ENCODE data around the gene SRSF9.
"Not testable (repeated sequence)": the region's sequence is repeated elsewhere in the genome, so short reads cannot be mapped to it uniquely, and the experiment has no call there.

The SRSF9 gene

GRCh38 chr12:120481022-120481767, 11.6 kb upstream of the SRSF9 start:
- no peak for DNase-seq

- no peak for DNase-seq
These were observed 10.7 kb upstream of the SRSF9 start for GRCh38 chr12:120480211-120480610.

GRCh38 chr12:120479458-120479857, 9.9 kb upstream of the SRSF9 start:
- no peak for DNase-seq

GRCh38 chr12:120475643-120476042, 6.1 kb upstream of the SRSF9 start:
- DNase-seq: no peak

GRCh38 chr12:120474616-120474960, 5.0 kb upstream of the SRSF9 start:
- DNase-seq: no peak

GRCh38 chr12:120473807-120474615, 4.5 kb upstream of the SRSF9 start:
- DNase-seq: no peak

- DNase-seq: no peak
These were observed 3.0 kb upstream of the SRSF9 start for GRCh38 chr12:120472521-120472920.

- DNase-seq: peak in 1 of 2 experiments; percentile 69
These were observed 719 bp upstream of the SRSF9 start for GRCh38 chr12:120470150-120470784.

- peak in 1 of 2 experiments; percentile 58 for DNase-seq
These were observed 613 bp downstream of the SRSF9 start for GRCh38 chr12:120468821-120469449.

GRCh38 chr12:120468325-120468820, 1.2 kb downstream of the SRSF9 start:
- peak in 1 of 2 experiments; percentile 47 for DNase-seq

GRCh38 chr12:120467439-120467838, 2.1 kb downstream of the SRSF9 start:
- DNase-seq: no peak

- peak; percentile 32 to 52 for DNase-seq
These were observed 2.8 kb downstream of the SRSF9 start for GRCh38 chr12:120466560-120467315.

- no peak for DNase-seq
These were observed 3.8 kb downstream of the SRSF9 start for GRCh38 chr12:120465756-120466155.

- no peak for DNase-seq
These were observed 5.8 kb downstream of the SRSF9 start for GRCh38 chr12:120463712-120464111.

- no peak for DNase-seq
These were observed 7.4 kb downstream of the SRSF9 start for GRCh38 chr12:120462099-120462640.

- no peak for DNase-seq
These were observed 9.4 kb downstream of the SRSF9 start for GRCh38 chr12:120460157-120460556.

- DNase-seq: no peak
These were observed 12.4 kb downstream of the SRSF9 start for GRCh38 chr12:120457133-120457532.

GRCh38 chr12:120455302-120455701, 14.2 kb downstream of the SRSF9 start:
- DNase-seq: no peak

- peak; percentile 39 to 40 for DNase-seq
These were observed 15.6 kb downstream of the SRSF9 start for GRCh38 chr12:120453977-120454376.

GRCh38 chr12:120453060-120453750, 16.3 kb downstream of the SRSF9 start:
- DNase-seq: no peak

GRCh38 chr12:120452524-120452923, 17.0 kb downstream of the SRSF9 start:
- DNase-seq: not testable (repeated sequence)

Measured in SHP77 (cell line).